Erythroblast (primary cell): ENCODE results near the gene CRTC2.

Experiments
- GATA1 ChIP-seq: IDR thresholded peaks from 2 replicates; pipeline ENCODE4 v1.6.1; 2011; ENCODE audit warnings: low read depth, mild to moderate bottlenecking, control low read depth, low read length, moderate library complexity
- POLR2A ChIP-seq: IDR thresholded peaks from 2 replicates; pipeline ENCODE4 v1.6.1; 2011; ENCODE audit warnings: mild to moderate bottlenecking, low read length

- TF ChIP-seq POLR2A (peak; percentile 100), GATA1 (no peak)
Observed at GRCh38 chr1:153990468-153991150, 32.2 kb upstream of the CRTC2 start, which contains the start of gene RPS27.
